ENCODE measurements around the gene NUDT21.
A peak's percentile ranks its signal among the peaks of the same experiment; 100 is the strongest.
"Not testable (repeated sequence)": the region's sequence is repeated elsewhere in the genome, so short reads cannot be mapped to it uniquely, and the experiment has no call there.

The NUDT21 gene

DNA sequence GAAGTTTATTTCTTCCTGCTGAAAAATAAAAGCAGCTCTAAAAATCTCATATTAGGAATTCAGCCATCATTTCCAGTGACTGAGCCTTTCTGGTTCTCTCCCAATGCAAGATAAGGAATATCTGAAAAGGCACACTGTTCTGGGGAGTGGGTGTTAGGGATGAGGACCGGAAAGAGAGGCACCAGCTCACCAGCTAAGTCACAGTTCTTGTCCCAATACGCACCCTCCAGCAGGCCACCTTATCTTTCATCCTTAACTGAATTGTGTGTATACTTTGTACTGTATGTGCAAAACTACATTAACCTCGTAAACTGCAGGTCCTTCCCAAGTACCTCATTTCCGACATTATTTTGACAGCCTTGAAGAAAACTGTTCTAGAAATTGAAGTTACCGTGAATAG lies 36.8 kb downstream of the NUDT21 start:
- DNase-seq = no peak

GRCh38 chr16:56413381-56413780 lies 37.8 kb downstream of the NUDT21 start:
- no peak for DNase-seq

GRCh38 chr16:56411624-56412023 lies 39.5 kb downstream of the NUDT21 start:
- DNase-seq = no peak

DNA sequence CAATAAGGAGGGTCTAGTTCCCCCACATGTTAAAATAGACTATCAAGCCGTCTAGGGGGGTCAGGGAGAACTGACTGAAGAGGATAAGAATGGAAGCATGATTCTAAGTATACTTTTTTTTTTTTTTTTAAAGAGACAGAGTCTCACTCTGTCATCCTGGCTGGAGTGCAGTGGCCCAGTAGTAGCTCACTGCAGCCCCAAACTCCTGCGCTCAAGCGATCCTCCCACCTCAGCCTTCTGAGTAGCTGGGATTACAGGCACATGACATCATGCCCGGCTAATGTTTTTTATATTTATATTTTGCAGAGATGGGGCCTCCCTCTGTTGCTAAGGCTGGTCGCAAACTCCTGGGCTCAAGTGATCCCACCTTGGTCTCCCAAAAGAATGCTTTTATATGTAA lies 40.0 kb downstream of the NUDT21 start:
- DNase-seq = no peak

DNA sequence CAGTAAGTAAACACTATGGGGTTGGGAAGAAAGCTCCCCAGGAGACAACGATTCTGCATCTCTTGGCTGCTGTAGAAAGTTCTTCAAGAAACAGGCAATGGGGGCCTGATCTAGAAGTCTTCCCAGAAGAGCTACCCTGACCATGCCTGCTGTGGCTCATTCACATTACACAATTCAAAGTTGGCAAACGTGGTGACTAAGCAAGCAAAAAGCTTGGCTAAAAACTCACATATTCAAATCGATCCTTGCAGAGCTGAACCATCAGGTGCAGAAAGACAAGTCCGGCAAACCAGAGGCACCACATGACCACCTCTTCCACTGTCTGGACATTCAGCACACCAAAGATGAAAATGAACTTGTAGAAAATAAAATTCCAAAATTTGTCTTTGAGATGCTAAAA lies 41.9 kb downstream of the NUDT21 start:
- DNase-seq = no peak

DNA sequence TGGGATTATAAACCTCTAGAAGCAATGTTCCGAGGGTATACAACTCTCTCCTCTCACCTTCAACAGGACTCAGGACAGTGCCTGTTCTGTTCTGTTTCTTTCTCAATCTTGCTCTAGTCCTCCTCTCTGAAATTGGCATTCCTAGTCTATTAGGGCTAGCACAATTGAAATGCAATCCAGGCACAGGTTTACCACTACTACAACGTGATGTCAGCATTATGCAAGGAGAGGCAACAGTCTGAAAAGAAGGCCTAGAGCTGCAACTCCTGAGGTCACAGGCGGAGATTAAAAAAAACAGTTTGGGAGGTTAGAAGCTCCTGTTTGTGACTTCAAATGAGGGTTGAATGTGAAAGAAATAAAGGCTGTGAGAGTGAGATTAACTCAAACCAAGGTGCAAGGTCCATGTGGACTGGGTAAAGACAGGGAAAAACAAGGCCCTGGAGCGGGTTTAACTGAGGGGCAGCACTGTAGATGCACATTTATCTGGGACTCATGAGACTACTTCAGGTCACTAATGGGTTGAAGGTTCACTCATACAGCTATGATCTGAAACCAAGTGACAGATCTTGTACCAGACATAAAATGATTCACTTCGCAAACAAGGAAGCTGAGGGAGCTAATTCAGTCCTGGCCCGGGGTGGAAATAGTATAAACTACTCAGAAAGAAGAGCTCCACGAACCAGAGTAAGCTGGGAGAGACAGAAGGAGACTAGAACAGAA lies 42.6 kb downstream of the NUDT21 start:
- no peak for DNase-seq

GRCh38 chr16:56405977-56406672 lies 45.0 kb downstream of the NUDT21 start:
- DNase-seq = no peak

GRCh38 chr16:56401482-56401881 lies 49.6 kb downstream of the NUDT21 start:
- peak; percentile 9 for DNase-seq

- DNase-seq = no peak
Measured at GRCh38 chr16:56400458-56400857, 50.7 kb downstream of the NUDT21 start.

- no peak for DNase-seq
Measured at GRCh38 chr16:56399486-56399885, 51.6 kb downstream of the NUDT21 start.

GRCh38 chr16:56399047-56399446 lies 52.1 kb downstream of the NUDT21 start:
- no peak for DNase-seq

DNA sequence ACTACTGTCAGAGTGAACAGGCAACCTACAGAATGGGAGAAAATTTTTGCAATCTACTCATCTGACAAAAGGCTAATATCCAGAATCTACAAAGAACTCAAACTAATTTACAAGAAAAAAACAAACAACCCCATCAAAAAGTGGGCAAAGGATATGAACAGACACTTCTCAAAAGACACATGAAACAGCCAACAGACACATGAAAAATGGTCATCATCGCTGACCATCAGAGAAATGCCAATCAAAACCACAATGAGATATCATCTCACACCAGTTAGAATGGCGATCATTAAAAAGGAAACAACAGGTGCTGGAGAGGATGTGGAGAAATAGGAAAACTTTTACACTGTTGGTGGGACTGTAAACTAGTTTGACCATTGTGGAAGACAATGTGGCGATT lies 54.4 kb downstream of the NUDT21 start:
- DNase-seq = not testable (repeated sequence)

DNA sequence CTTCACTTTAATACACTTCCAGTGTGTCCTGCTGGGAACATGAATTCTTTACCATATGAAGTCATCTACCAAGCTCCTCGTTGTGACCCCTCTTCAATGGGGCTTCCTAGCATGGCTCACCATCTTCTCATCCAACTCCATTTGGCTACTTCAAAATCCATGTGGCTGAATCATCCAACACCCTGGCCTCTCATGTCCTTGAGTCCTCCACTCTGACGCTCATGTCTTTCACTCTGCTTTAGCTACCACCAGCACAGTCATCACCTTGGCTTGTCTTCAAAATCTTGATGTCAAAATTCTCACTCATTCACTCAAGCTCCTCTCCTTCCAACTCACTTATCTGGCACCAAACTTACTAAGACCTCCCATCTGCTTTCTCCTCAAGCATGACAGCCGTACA lies 61.6 kb downstream of the NUDT21 start:
- DNase-seq = no peak

DNA sequence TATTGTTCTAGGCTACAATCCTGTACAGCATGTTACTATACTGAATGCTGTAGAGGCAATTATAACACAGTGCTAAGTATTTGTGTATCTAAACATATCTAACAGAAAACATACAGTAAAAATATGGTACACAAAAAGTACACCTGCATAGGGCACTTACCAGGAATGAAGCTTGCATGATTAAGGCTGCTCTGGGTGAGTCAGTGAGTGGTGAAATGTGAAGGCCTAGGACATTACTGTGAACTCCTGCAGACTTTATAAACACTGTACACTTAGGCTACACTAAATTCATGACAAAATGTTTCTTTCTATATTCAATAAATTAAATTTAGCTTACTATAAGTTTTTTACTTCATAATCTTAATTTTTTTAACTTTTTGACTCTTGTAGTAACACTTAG lies 62.9 kb downstream of the NUDT21 start:
- DNase-seq = no peak

- DNase-seq = no peak
Measured at GRCh38 chr16:56387396-56387795, 63.7 kb downstream of the NUDT21 start.

DNA sequence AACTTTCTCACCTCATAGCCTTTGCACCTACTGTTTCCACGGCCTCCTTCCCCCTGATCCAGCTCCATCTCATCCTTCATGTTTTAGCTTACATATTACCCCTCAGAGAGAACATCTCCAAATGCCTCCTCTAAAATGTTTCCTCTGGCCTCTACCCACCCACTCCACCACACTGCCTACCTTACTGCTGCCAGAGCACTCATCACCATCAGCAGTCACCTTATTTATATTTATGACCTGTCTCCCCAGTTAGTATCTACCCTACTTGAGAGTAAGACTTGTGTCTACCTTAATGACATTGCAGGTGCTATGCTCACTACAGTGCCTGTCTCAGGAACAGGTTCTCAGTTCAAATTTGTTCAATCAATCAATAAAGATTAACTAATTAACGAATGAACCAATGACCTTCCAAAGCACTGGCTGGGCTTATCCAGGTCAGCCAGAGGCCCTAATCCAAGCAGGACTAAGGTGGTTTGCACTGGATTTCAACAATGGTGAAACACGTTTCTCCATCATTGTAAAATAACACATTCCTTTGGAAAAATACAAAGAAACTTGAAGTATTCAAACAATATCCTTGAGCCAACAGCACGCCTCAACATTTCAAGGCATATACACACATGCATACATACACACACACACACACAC lies 66.9 kb downstream of the NUDT21 start:
- DNase-seq = no peak

GRCh38 chr16:56382901-56383355 lies 68.2 kb downstream of the NUDT21 start:
- no peak for DNase-seq

- no peak for DNase-seq
Measured at GRCh38 chr16:56382459-56382858, 68.7 kb downstream of the NUDT21 start.

DNA sequence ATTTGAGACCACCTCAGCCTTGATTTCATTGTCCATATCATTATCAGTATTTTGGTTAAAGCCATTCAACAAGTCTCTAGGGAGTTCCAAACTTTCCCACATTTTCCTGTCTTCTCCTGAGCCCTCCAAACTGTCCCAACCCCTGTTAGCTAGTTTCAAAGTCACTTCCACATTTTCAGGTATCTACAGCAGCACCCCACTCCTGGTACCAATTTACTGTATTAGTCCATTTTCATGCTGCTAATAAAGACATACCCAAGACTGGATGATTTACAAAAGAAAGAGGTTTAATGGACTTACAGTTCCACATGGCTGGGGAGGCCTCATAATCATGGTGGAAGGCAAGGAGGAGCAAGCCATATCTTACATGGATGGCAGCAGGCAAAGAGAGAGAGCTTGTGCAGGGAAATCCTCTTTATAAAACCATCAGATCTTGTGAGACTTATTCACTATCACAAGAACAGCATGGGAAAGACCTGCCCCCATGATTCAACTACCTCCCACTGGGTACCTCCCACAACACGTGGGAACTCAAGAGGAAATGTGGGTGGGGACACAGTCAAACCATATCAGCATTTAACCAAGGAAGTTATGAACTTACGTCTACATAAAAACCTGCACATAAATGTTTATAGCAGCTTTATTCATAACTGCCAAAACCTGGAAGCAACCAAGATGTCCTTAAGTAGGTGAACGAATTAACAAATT lies 70.2 kb downstream of the NUDT21 start:
- DNase-seq = not testable (repeated sequence)

All from activated CD4-positive, alpha-beta T cell treated with anti-CD3 and anti-CD28 coated beads, Interleukin-10, Interleukin-2, amounts not matched to agents 100 ng/mL and 50 ng/mL, durations not matched to agents 16 hours and 8 hours (primary cell).